Measurements from ENCODE around the gene LYST. TPM values are rescaled to one million over a fixed set of nuclear protein-coding genes. Genes with fewer than 3 reads are reported as not detected.

Gene LYST
- total RNA-seq, 2 experiments from 2014 or later, result 77.4 to 87.3 TPM

DNA sequence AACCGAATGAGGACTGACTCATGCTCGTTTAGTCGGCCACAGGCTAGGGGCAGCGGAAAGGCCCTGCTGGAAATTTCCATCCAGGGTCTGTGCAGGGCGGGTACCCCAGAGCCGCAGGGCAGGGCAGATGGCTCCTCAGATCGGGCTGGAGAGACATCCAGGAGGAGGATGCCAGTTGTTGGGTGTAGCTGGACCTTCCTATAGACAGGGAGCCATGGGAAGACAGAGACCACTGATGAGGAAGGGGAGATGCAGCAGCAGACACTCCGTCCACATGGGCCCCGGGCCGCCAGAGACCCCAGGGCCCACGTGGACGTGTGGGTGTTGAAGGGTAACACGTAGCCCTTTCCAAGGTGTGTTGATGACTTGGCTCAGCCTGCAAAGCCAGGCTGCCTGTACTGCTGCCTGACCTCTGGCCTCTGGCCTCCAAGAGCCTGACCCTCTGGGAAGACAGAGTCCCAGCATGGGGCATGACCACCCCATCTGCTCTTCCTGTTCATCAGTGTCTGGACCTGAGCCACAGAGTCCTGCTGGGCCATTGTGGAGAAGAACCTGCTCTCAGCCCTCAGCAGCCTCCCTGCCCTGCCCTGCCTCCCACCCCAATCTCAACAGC lies 221.9 kb downstream of the LYST start:
- Mint-ChIP-seq H3K9me3 (no peaks in the 10 kb centered on the region), H3K4me1 (ENCODE audit: low read depth) (peaks cover 31% of the 10 kb centered on the region), H3K4me3 (no peak overlapping the region), H3K36me3 (ENCODE audit: low read depth) (no peaks in the 10 kb centered on the region), H3K27ac (no peak overlapping the region), H3K27me3 (peaks cover 27% of the 10 kb centered on the region)
- ATAC-seq (no peak), DNase-seq (no peak)
- TF ChIP-seq, protein P1, sequence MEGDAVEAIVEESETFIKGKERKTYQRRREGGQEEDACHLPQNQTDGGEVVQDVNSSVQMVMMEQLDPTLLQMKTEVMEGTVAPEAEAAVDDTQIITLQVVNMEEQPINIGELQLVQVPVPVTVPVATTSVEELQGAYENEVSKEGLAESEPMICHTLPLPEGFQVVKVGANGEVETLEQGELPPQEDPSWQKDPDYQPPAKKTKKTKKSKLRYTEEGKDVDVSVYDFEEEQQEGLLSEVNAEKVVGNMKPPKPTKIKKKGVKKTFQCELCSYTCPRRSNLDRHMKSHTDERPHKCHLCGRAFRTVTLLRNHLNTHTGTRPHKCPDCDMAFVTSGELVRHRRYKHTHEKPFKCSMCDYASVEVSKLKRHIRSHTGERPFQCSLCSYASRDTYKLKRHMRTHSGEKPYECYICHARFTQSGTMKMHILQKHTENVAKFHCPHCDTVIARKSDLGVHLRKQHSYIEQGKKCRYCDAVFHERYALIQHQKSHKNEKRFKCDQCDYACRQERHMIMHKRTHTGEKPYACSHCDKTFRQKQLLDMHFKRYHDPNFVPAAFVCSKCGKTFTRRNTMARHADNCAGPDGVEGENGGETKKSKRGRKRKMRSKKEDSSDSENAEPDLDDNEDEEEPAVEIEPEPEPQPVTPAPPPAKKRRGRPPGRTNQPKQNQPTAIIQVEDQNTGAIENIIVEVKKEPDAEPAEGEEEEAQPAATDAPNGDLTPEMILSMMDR (IDR thresholded peaks at IDR 0.05), result no peak
- POLR2A ChIA-PET, result no interaction called here
- CTCF ChIA-PET, result interaction anchor here (1.2 kb wide), 1 partner anchor 14 kb away, joined by 3 read pairs; no protein-coding TSS in a partner anchor
- intact Hi-C loops (cut with micrococcal nuclease), result no loop called here

DNA sequence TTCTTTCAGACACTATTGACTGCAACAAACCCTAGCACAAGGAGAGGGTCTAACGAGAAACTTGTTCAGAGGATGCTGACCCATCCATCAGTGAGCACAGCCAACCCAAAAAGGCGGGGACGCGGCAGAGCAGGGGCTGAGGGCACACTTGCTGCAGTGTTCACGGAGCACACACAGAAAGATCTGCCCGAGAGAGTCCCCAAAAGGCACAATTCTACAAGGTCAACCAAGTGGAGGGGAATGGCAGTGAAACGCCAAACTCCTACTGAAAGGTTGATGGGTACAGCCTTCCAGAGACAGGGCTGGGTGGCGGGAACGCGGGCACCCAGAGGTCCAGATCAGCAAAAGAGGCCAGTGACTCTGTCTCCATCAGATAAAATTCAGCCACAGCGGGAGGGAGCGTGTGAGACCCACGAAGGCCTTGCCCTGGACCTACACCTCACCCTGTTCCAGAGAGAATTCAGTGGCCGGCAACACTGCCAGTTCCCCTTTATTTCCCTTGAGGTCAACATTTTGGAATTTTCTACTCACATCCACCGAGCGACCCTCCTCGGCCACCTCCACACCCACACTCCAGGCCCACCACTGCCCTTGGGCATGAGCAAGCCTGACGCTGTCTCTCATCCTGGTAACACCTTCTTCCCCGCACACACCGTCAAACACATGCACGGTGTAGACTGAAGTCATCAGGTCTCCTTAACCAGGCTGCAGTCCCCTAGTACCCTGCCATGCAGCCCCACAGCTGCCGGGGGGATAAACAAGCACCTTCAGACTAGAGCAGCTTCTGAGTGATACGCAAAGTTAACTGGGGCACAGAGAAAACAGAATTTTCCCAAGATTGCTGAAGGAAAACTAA lies 222.6 kb downstream of the LYST start:
- CTCF ChIA-PET, result no interaction called here
- TF ChIP-seq, protein P1 (IDR thresholded peaks at IDR 0.05), result no peak

DNA sequence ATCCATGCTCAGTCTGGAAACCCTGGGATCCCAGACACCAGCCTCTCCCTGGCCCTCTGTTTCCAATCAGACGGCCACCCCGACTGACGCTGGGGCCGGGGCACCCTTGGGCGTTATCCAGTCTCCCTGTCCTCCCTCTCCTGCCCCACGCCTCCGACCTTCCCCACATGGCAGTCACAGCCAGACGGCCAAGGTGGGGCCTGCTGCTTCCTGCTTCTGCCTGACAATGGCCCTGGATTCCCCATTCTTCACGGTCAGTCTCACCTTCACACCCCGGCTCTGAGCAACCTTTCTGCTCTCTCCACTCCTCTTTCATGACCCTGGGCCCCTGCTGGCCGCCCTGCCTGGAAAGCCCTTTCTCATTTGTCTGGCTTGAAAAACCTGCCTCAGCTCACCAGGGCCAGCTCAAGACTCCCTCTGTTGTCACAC lies 223.7 kb downstream of the LYST start:
- CTCF ChIA-PET, result interaction anchor here (2.9 kb wide), 1 partner anchor 42 kb away, joined by 11 read pairs; no protein-coding TSS in a partner anchor
- H3K27ac Mint-ChIP-seq, result peak overlapping the region; percentile 87
- POLR2A ChIA-PET, result no interaction called here
- ATAC-seq (peak; percentile 1), DNase-seq (peak; percentile 19)
- peaks cover 16% of the 10 kb centered on the region for H3K27me3 Mint-ChIP-seq
- H3K4me1 Mint-ChIP-seq (ENCODE audit: low read depth), result peaks cover 26% of the 10 kb centered on the region
- H3K36me3 Mint-ChIP-seq (ENCODE audit: low read depth), result no peaks in the 10 kb centered on the region
- H3K4me3 Mint-ChIP-seq, result no peak overlapping the region
- no peaks in the 10 kb centered on the region for H3K9me3 Mint-ChIP-seq
- TF ChIP-seq, protein P1 (IDR thresholded peaks at IDR 0.05), result no peak
- intact Hi-C loops (cut with micrococcal nuclease), result no loop called here

More for the DNA sequence above, 222.6 kb downstream of the LYST start:
- POLR2A ChIA-PET, result no interaction called here
- peaks cover 31% of the 10 kb centered on the region for H3K4me1 Mint-ChIP-seq (ENCODE audit: low read depth)
- H3K36me3 Mint-ChIP-seq (ENCODE audit: low read depth), result no peaks in the 10 kb centered on the region
- intact Hi-C loops (cut with micrococcal nuclease), result no loop called here
- no peak overlapping the region for H3K27ac Mint-ChIP-seq
- ATAC-seq (no peak), DNase-seq (no peak)
- H3K4me3 Mint-ChIP-seq, result no peak overlapping the region
- no peaks in the 10 kb centered on the region for H3K9me3 Mint-ChIP-seq
- peaks cover 27% of the 10 kb centered on the region for H3K27me3 Mint-ChIP-seq

DNA sequence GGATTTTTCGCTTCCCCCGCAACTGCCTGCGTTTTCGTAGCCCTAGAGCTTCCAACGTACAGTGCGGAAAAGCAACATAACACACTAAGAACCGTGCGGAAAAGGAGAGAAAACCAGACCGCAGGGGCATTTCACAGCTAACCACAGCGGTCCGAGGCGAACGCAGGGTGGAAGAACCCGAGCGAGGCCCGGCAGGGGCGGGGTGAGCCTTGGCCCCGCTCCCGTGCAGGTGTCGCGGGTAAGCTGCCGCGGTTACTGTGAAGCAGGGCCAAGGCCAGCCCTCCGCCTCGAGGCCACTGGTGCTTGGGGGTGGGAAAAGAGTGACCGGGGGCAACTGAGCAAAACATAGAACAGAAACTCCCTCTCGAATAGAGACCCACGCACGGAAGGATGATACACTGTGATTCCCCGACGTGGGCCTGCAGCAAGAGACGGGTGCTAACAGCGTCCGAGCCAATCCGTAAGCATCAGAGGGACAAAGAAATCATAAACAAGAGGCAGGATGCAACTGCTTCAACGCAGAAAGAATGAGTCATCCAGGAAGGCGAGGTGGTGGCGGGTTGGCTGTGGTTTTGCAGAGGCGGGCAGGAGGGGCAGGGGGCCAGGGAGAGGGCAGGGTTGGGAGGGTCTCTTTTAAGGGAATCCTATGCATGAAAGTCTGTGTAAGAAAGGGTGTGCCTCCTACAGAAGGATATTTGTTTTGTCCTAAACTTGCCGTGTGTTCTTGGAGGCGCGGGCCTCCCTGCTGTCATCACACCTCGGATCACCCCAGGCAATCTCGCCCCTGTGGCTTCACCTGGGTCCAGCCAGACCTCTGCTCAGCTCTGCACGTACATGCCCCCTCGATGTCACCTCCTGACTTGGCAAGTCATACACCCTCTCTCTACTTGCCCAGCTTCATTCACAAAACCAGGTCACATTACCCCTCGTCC lies 224.4 kb downstream of the LYST start:
- TF ChIP-seq, protein P1 (IDR thresholded peaks at IDR 0.05), result no peak
- H3K36me3 Mint-ChIP-seq (ENCODE audit: low read depth), result no peaks in the 10 kb centered on the region
- peak overlapping the region; percentile 87 for H3K27ac Mint-ChIP-seq
- H3K9me3 Mint-ChIP-seq, result no peaks in the 10 kb centered on the region
- DNase-seq (peak; percentile 85), ATAC-seq (peak; percentile 88)
- POLR2A ChIA-PET, result interaction anchor here (0.6 to 1.3 kb wide), 3 partner anchors 8 to 137 kb away, joined by 3 to 4 read pairs (median 4); no protein-coding TSS in a partner anchor
- peaks cover 10% of the 10 kb centered on the region for H3K27me3 Mint-ChIP-seq
- CTCF ChIA-PET, result interaction anchor here (0.8 to 2.9 kb wide), 3 partner anchors 41 to 125 kb away, joined by 3 to 11 read pairs (median 3); no protein-coding TSS in a partner anchor
- peaks cover 26% of the 10 kb centered on the region for H3K4me1 Mint-ChIP-seq (ENCODE audit: low read depth)
- intact Hi-C loops (cut with micrococcal nuclease), result no loop called here
- peak overlapping the region; percentile 57 for H3K4me3 Mint-ChIP-seq
